ENCODE results near the gene SYNPO2. TPM values are rescaled to one million over a fixed set of nuclear protein-coding genes. Genes with fewer than 3 reads are reported as not detected.

SYNPO2 gene
- total and polyA plus RNA-seq, 10 of the 15 experiments (the other 5 are each of a cell fraction or from before 2014, with no cell fraction given) = 0.04 to 0.34 (median 0.28) TPM

GRCh38 chr4:119104644-119105273 is 216.1 kb downstream of the SYNPO2 start:
- 59% methylated on average over 4 of the region's 4 CpGs for WGBS (ENCODE audit: insufficient coverage, insufficient replicate concordance, low lambda C conversion rate, missing lambda C conversion rate)
- ATAC-seq = no peak
- BruUV-seq (replicated peaks) = no TSS peak

More at GRCh38 chr4:119104644-119105273, 216.1 kb downstream of the SYNPO2 start:
- DNase-seq (ENCODE audit: low read depth, low spot score) (no peak), FAIRE-seq (no peak)
- SMC1A ChIA-PET (ENCODE audit: uncharacterized antibody, unreplicated experiment) = no interaction called here
- Histone ChIP-seq H3K9me3 (replicated peaks; ENCODE audit: control insufficient read depth, insufficient read depth, low read length) (no peaks in the 10 kb centered on the region), H3K4me1 (ENCODE audit: control insufficient read depth, insufficient read depth, low read length) (no peaks in the 10 kb centered on the region), H3K36me3 (ENCODE audit: control insufficient read depth in 2 of 2, insufficient read depth in 2 of 2, low read length in 1 of 2) (no peaks in the 10 kb centered on the region), H3K79me2 (ENCODE audit: control insufficient read depth, insufficient read depth, low read length) (no peaks in the 10 kb centered on the region), H4K20me1 (ENCODE audit: control insufficient read depth, insufficient read depth) (no peaks in the 10 kb centered on the region), H3K4me3 (no peak overlapping the region), H3K9ac (ENCODE audit: control insufficient read depth, insufficient read depth, low read length) (no peak overlapping the region), H2AFZ (ENCODE audit: control insufficient read depth, low read depth, low read length) (no peak overlapping the region), H3K27ac (ENCODE audit: control insufficient read depth, insufficient read depth) (no peak overlapping the region), H3K27me3 (replicated peaks in 1 of 2; ENCODE audit: control insufficient read depth in 2 of 2, insufficient read depth in 2 of 2, low read length in 1 of 2) (no peaks in the 10 kb centered on the region; a peak in 1 of 4 replicates), H3K4me2 (ENCODE audit: control insufficient read depth, insufficient read depth) (no peak overlapping the region)
- CTCF ChIA-PET = no interaction called here
- TF ChIP-seq EZH2 (IDR thresholded peaks at IDR 0.05; ENCODE audit: borderline replicate concordance, control insufficient read depth, low read depth, low read length) = no peak
- no peak for TF ChIP-seq BCL11A (IDR thresholded peaks at IDR 0.05; ENCODE audit: low read depth, low read length)
- no peak for TF ChIP-seq ZNF384 (IDR thresholded peaks at IDR 0.05; ENCODE audit: borderline replicate concordance, low read depth, low read length)
- TF ChIP-seq, protein P1, sequence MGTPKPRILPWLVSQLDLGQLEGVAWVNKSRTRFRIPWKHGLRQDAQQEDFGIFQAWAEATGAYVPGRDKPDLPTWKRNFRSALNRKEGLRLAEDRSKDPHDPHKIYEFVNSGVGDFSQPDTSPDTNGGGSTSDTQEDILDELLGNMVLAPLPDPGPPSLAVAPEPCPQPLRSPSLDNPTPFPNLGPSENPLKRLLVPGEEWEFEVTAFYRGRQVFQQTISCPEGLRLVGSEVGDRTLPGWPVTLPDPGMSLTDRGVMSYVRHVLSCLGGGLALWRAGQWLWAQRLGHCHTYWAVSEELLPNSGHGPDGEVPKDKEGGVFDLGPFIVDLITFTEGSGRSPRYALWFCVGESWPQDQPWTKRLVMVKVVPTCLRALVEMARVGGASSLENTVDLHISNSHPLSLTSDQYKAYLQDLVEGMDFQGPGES (IDR thresholded peaks at IDR 0.05) = no peak
- no peak for TF ChIP-seq MXI1 (IDR thresholded peaks at IDR 0.05; ENCODE audit: low read depth, low read length)
- TF ChIP-seq SP1 (IDR thresholded peaks at IDR 0.05; ENCODE audit: low read depth, low read length) = no peak
- TF ChIP-seq, protein P2, sequence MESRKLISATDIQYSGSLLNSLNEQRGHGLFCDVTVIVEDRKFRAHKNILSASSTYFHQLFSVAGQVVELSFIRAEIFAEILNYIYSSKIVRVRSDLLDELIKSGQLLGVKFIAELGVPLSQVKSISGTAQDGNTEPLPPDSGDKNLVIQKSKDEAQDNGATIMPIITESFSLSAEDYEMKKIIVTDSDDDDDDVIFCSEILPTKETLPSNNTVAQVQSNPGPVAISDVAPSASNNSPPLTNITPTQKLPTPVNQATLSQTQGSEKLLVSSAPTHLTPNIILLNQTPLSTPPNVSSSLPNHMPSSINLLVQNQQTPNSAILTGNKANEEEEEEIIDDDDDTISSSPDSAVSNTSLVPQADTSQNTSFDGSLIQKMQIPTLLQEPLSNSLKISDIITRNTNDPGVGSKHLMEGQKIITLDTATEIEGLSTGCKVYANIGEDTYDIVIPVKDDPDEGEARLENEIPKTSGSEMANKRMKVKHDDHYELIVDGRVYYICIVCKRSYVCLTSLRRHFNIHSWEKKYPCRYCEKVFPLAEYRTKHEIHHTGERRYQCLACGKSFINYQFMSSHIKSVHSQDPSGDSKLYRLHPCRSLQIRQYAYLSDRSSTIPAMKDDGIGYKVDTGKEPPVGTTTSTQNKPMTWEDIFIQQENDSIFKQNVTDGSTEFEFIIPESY (IDR thresholded peaks at IDR 0.05) = no peak
- TF ChIP-seq MTA3 (IDR thresholded peaks at IDR 0.05; ENCODE audit: borderline replicate concordance, low read length) = no peak
- TF ChIP-seq NFYB (IDR thresholded peaks at IDR 0.05; ENCODE audit: insufficient read depth, low read depth, low read length) = no peak
- no peak for TF ChIP-seq BRCA1 (IDR thresholded peaks at IDR 0.05; ENCODE audit: low read depth, low read length)
- no peak for TF ChIP-seq FOS (IDR thresholded peaks at IDR 0.05; ENCODE audit: borderline replicate concordance, extremely low read depth, insufficient read length)
- TF ChIP-seq YBX1 (IDR thresholded peaks at IDR 0.05) = no peak
- no peak for TF ChIP-seq RAD51 (IDR thresholded peaks at IDR 0.05)
- TF ChIP-seq CBX3 (IDR thresholded peaks at IDR 0.05; ENCODE audit: borderline replicate concordance, low read depth) = no peak
- no peak for TF ChIP-seq SMAD1 (IDR thresholded peaks at IDR 0.05; ENCODE audit: low read depth, partially characterized antibody)
- RAD21 ChIA-PET (ENCODE audit: unreplicated experiment) = no interaction called here
- POLR2A ChIA-PET = no interaction called here
- intact Hi-C loops (cut with micrococcal nuclease; ENCODE audit: unreplicated experiment) (no loop called here), in situ Hi-C loops (cut with MboI) (no loop called here)

Data from GM12878 (cell line).